Measurements from ENCODE around the gene OSBPL6.

Gene OSBPL6

GRCh38 chr2:178304333-178304732 is 110.0 kb downstream of the OSBPL6 start:
- Histone ChIP-seq H3K4me1 (ENCODE audit: low read length) (no peaks in the 10 kb centered on the region), H3K79me2 (ENCODE audit: low read length) (no peaks in the 10 kb centered on the region), H3K4me3 (ENCODE audit: low read length) (no peak overlapping the region), H3K27ac (ENCODE audit: low read length) (no peak overlapping the region), H3K9me3 (replicated peaks; ENCODE audit: insufficient read depth, low read length) (no peaks in the 10 kb centered on the region), H4K20me1 (ENCODE audit: insufficient read depth, low read length) (no peaks in the 10 kb centered on the region), H3K9ac (ENCODE audit: low read length) (no peak overlapping the region), H3K4me2 (ENCODE audit: low read depth, low read length) (no peak overlapping the region), H3K9me2 (replicated peaks; ENCODE audit: insufficient read depth, low read length) (no peaks in the 10 kb centered on the region), H3F3A (ENCODE audit: insufficient read depth, low read length) (no peaks in the 10 kb centered on the region), H3K36me3 (replicated peaks; ENCODE audit: insufficient read depth, low read length) (no peaks in the 10 kb centered on the region), H3K27me3 (replicated peaks; ENCODE audit: insufficient read depth, low read length) (no peaks in the 10 kb centered on the region), H2AFZ (ENCODE audit: low read length) (no peak overlapping the region)
- DNase-seq, result no peak
- TF ChIP-seq EZH2 (optimal IDR thresholded peaks at IDR 0.05; ENCODE audit: low read depth, low read length), result no peak
- no peak for TF ChIP-seq CTCF (IDR thresholded peaks at IDR 0.05; ENCODE audit: low read length)
- no peak for TF ChIP-seq EZH2phosphoT487 (IDR thresholded peaks at IDR 0.05; ENCODE audit: low read length)

DNA sequence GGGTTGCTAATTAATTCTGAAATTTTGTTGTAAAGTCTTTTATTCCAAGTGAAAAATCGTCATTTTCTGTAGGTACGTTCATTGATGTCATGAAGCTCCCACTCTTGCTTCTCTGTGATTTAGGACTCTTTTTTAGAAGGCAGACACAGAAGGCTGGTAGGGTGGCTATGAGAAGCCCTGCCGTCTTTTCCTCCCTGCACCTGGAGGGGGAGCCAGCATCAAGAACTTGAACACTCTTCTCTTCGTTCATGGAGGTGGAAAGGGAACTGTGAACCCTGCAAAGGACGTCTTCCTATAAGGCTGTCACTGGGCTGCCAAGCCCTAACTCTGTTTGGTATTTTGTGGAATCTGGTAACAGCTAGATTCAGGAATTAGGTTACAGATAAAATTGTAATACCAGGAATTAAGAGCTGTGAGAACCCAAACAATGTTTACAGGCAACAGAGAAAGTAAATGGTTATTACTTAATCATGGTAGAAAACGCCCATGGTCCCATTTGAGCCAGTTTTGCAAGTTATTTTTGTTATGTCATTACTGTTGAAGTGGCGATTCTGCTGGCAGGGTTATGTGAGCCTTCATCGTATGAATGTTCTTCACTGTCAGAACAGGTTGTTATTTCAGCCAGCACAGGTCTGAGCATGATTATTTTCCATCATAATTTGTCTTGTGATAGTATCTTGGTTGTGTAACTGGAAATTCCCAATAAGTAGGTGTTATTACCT is 112.2 kb downstream of the OSBPL6 start:
- H3K79me2 ChIP-seq (ENCODE audit: low read length), result no peaks in the 10 kb centered on the region
- H4K20me1 ChIP-seq (ENCODE audit: insufficient read depth, low read length), result no peaks in the 10 kb centered on the region
- no peak for TF ChIP-seq EZH2phosphoT487 (IDR thresholded peaks at IDR 0.05; ENCODE audit: low read length)
- TF ChIP-seq CTCF (IDR thresholded peaks at IDR 0.05; ENCODE audit: low read length), result peak; percentile 81
- no peak overlapping the region for H3K4me3 ChIP-seq (ENCODE audit: low read length)
- DNase-seq, result peak; percentile 58
- no peaks in the 10 kb centered on the region for H3K9me2 ChIP-seq (replicated peaks; ENCODE audit: insufficient read depth, low read length)
- H2AFZ ChIP-seq (ENCODE audit: low read length), result peak overlapping the region; percentile 41; the same call in 1 of the 2 replicates
- no peak overlapping the region for H3K27ac ChIP-seq (ENCODE audit: low read length)
- H3K9me3 ChIP-seq (replicated peaks; ENCODE audit: insufficient read depth, low read length), result no peaks in the 10 kb centered on the region
- no peak overlapping the region for H3K9ac ChIP-seq (ENCODE audit: low read length)
- no peaks in the 10 kb centered on the region for H3F3A ChIP-seq (ENCODE audit: insufficient read depth, low read length)
- H3K4me2 ChIP-seq (ENCODE audit: low read depth, low read length), result no peak overlapping the region
- no peaks in the 10 kb centered on the region for H3K27me3 ChIP-seq (replicated peaks; ENCODE audit: insufficient read depth, low read length)
- no peaks in the 10 kb centered on the region for H3K4me1 ChIP-seq (ENCODE audit: low read length)
- H3K36me3 ChIP-seq (replicated peaks; ENCODE audit: insufficient read depth, low read length), result no peaks in the 10 kb centered on the region

DNA sequence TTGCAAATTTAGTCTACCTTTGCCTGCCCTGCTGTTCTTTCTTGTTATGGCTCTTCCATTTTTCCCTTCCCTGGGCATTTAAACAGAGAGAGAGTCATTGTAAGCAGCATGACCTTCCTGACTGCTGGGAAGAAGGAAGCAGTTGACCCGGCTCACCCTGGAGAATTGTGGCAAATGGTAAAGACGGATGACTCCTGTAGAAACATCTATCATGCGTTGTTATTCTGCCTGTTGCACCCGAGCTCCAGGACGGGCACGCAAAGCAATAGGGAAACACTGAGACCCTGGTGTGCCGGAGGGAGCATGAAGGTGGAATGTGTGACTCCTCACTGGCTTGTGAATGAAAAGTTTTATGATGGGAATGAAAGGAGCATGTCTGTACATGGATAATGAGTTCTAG is 113.3 kb downstream of the OSBPL6 start:
- TF ChIP-seq CTCF (IDR thresholded peaks at IDR 0.05; ENCODE audit: low read length), result no peak
- TF ChIP-seq EZH2 (optimal IDR thresholded peaks at IDR 0.05; ENCODE audit: low read depth, low read length), result no peak
- TF ChIP-seq EZH2phosphoT487 (IDR thresholded peaks at IDR 0.05; ENCODE audit: low read length), result no peak
- H3K36me3 ChIP-seq (replicated peaks; ENCODE audit: insufficient read depth, low read length), result no peaks in the 10 kb centered on the region
- H2AFZ ChIP-seq (ENCODE audit: low read length), result no peak overlapping the region

More for the DNA sequence above, 113.3 kb downstream of the OSBPL6 start:
- H3K4me1 ChIP-seq (ENCODE audit: low read length), result no peaks in the 10 kb centered on the region
- H3K27me3 ChIP-seq (replicated peaks; ENCODE audit: insufficient read depth, low read length), result no peaks in the 10 kb centered on the region
- no peaks in the 10 kb centered on the region for H3K9me2 ChIP-seq (replicated peaks; ENCODE audit: insufficient read depth, low read length)
- no peak overlapping the region for H3K4me2 ChIP-seq (ENCODE audit: low read depth, low read length)
- H3K4me3 ChIP-seq (ENCODE audit: low read length), result no peak overlapping the region
- no peaks in the 10 kb centered on the region for H4K20me1 ChIP-seq (ENCODE audit: insufficient read depth, low read length)
- no peaks in the 10 kb centered on the region for H3K9me3 ChIP-seq (replicated peaks; ENCODE audit: insufficient read depth, low read length)
- DNase-seq, result no peak
- H3K9ac ChIP-seq (ENCODE audit: low read length), result no peak overlapping the region
- no peaks in the 10 kb centered on the region for H3K79me2 ChIP-seq (ENCODE audit: low read length)
- no peak overlapping the region for H3K27ac ChIP-seq (ENCODE audit: low read length)
- H3F3A ChIP-seq (ENCODE audit: insufficient read depth, low read length), result no peaks in the 10 kb centered on the region
